Glomerular endothelial cell (primary cell): ENCODE data around the gene SHTN1. TPM values are rescaled to one million over a fixed set of nuclear protein-coding genes. Genes with fewer than 3 reads are reported as not detected.

Experiments used
- DNase-seq: peaks from one replicate; pipeline ENCODE4 v3.0.0-alpha.2; 2011; ENCODE audit warnings: low read depth, low spot score; ENCODE audit errors: extremely low read depth
- total RNA-seq: library from RNA; depleted of rRNA; stranded (reverse); fragments of >200 nt; gene quantifications from 2 replicates; pipeline ENCODE4 v1.2.3, GENCODE V29; 2015

SHTN1 gene
- total RNA-seq, 1 donor from 2014 or later: 16.8 TPM

DNA sequence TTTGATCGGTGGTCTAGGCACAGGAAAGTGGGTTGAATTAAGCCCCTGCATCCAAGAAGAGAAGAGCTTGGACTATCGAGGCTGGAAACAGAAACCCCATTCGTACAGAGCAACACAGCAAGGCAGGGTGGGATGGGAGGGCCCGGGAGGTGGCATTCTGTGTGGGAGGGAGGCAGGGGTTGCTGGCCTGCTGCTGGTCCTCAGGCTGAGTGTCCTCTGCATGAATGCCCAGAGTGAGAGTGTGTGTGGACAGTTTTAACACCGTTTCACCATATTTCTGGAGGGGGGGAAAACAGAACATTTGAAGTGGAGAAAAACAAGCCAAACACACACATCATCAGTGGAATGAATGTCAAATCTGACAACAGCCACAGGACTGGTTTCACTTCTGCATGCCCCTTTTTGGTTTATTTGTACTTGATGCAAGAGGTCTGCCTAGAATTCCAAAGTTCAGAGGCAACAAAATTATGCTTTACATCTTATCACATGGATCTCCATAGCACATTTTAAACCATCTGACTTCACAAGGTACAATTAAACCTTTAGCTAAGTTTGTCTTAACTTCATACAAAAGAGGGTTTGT lies 166.8 kb downstream of the SHTN1 start:
- DNase-seq: no peak

DNA sequence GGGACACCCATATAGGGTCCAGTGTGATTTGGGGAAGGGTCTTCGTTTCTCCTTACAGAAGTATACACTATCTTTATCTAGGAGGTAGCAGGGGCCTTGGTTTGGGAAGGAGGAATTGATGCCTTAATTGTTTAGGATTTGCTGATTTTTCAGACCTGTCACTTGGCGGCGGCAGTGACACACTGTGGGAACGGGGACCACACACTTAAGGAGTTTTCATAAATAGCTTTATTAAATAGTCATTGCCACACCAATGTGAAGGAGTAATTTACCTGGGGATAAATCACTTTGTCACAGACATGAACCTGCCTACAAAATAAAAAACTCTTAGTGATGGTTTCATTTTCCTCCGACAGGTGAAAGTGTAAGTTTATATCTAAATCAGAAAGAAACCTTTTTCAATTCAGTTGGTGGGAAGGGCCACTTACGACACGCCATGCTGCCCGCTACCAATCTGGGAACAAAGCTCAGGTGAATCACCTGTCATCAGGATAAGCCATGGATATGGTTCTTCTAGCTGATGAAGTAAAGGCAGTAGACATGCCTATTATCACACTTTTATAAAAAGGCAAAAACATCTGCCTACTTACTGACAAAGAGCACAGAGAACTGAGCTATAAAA lies 168.0 kb downstream of the SHTN1 start:
- no peak for DNase-seq

DNA sequence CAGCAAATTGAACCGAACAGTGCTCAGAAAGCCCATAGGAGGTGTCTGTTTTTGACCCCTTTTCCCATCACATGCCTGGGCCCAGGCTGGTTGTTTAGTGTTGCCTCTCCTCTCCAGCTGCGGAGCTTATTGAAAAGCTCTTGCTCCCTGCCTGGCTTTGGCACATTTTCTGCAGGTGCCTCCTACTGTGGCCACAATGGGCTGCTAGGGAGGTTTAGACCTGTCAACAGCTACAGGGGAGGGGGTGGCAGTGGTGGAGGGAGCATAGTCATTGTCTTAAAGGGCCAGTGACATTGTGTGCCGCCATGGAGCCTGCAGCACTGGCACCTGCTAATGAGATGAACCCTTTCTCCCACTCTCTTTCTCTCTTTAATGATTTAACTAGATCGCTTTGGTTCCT lies 168.9 kb downstream of the SHTN1 start:
- no peak for DNase-seq

- no peak for DNase-seq
Measured at GRCh38 chr10:116835658-116836057, 169.3 kb downstream of the SHTN1 start.

DNA sequence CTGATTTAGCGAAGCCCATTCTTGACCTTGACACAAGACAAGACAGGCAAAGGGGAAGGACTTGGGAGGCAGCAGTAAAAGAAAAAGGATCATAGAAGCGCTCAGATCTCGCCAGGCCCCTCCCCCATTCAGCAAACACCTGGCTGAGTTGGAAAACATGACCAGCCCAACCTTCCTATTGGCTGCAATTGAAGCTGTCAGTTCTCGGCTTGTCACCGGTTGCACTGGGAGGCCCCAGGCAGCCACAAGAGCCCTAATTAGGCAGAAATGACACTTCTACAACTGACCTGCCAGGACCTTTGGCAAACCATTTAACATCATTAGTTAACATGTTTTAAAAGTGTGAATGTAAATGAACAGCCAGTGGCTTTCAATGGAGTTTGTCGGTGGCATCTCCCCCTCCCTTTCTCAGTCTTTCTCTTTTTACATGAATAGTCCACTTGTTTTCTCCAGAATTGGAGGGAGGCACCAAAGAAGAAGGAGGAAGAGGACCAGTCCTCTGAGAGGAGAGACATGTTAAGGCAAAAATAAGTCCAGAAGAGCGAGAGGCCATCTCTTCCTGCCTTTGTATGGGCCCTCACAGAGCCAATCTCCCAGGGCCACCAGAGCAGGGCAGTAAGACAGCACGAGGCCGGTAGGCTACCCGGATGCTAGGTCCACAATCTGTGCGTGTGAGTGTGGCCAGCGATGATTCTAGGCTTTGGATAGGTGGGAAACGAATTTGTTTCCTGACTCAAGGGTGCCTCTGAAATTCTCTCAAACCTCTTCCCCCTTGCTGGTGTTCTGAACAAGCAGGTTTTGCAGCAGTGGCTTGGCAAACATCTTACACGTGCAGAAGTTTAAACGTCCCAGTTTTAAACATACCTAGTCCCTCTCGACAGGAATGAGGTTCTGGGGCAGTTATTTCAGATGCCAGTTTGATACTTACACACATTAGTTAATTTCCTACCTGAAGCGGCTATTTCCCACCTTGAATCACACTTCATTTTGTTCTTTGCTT lies 170.7 kb downstream of the SHTN1 start:
- DNase-seq: no peak

DNA sequence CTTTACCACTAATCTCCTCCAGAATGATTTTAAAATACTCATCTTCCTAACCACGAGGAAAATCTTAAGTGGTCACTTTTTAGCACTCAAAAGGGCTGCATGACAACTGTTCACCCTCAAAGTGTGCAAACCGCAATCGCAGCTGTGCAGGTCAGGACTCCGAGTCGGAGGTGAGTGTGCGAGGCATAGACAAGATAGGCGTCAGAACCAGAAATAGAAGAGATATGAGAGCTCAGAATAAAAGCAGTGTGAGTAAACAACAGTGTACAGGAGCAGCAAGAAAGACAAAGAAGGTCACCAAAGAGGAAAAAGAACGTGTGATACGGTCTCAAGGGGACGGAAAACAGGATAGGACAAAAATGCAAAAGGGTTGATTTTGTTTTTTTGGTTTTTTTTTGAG lies 173.2 kb downstream of the SHTN1 start:
- no peak for DNase-seq

Other genes starting within 250 kb of the SHTN1 start
- gene ENO4, start 155.7 kb downstream of the SHTN1 start, total RNA-seq: not detected in 2 replicates
- gene VAX1, start 133.1 kb upstream of the SHTN1 start, total RNA-seq: not detected in 2 replicates
- gene KCNK18, start 192.3 kb upstream of the SHTN1 start, total RNA-seq: not detected in 2 replicates
- 0.10 TPM in 1 of 2 replicates, not detected in the other for gene SLC18A2, start 235.9 kb upstream of the SHTN1 start, total RNA-seq